Epithelial cell of esophagus (primary cell): ENCODE measurements around the gene BNIP2.

Experiments
- DNase-seq: peaks from one replicate; pipeline ENCODE4 v3.0.0; 2010; ENCODE audit warnings: low read depth
- H3K4me3 ChIP-seq: 2 replicates; pipeline ENCODE4 v1.5.1; 2011; ENCODE audit warnings: mild to moderate bottlenecking, low read length, control low read depth
- CTCF ChIP-seq: IDR thresholded peaks from 2 replicates; pipeline ENCODE4 v1.5.1; 2011; ENCODE audit warnings: low read depth, mild to moderate bottlenecking, low read length, control low read depth, inconsistent platforms; ENCODE audit not compliant: insufficient read depth; ENCODE audit errors: missing control alignments

BNIP2 gene

GRCh38 chr15:59616379-59616778 lies 72.7 kb downstream of the BNIP2 start:
- peak; percentile 28 for DNase-seq
- H3K4me3 ChIP-seq: no peak overlapping the region

GRCh38 chr15:59615661-59616060 lies 73.5 kb downstream of the BNIP2 start:
- H3K4me3 ChIP-seq: no peak overlapping the region
- no peak for DNase-seq
- no peak for TF ChIP-seq CTCF

More at GRCh38 chr15:59616379-59616778, 72.7 kb downstream of the BNIP2 start:
- peak; percentile 31 for TF ChIP-seq CTCF

GRCh38 chr15:59614153-59614552 lies 75.0 kb downstream of the BNIP2 start:
- no peak for DNase-seq
- TF ChIP-seq CTCF: no peak
- H3K4me3 ChIP-seq: no peak overlapping the region

- H3K4me3 ChIP-seq: no peak within 1 kb of the TSS
- DNase-seq: peak; percentile 78
- TF ChIP-seq CTCF: no peak
These were observed 77.6 kb downstream of the BNIP2 start, which contains the start of gene GCNT3 for GRCh38 chr15:59611276-59612260. GCNT3 (plus strand) TSS chr15:59611783; CDS start chr15:59618239, 6,456 bp downstream.

- TF ChIP-seq CTCF: no peak
- no peak for DNase-seq
- no peak overlapping the region for H3K4me3 ChIP-seq
These were observed 79.1 kb downstream of the BNIP2 start for GRCh38 chr15:59609730-59610712.
